HK-2 (cell line): ENCODE data around the gene WDR37.
"Not testable (repeated sequence)": the region's sequence is repeated elsewhere in the genome, so short reads cannot be mapped to it uniquely, and the experiment has no call there.

Experiments used
- DNase-seq: peaks from one replicate; pipeline ENCODE4 v3.0.0-alpha.2; 2018; ENCODE audit not compliant: unreplicated experiment

Gene WDR37

GRCh38 chr10:1153251-1153763 is 97.1 kb downstream of the WDR37 start:
- DNase-seq, result no peak

GRCh38 chr10:1153805-1154351 is 97.7 kb downstream of the WDR37 start:
- DNase-seq, result no peak

- DNase-seq, result no peak
Measured at GRCh38 chr10:1154531-1155295, 98.5 kb downstream of the WDR37 start.

GRCh38 chr10:1155791-1156615 is 99.8 kb downstream of the WDR37 start:
- no peak for DNase-seq

GRCh38 chr10:1156616-1156886 is 100.4 kb downstream of the WDR37 start:
- DNase-seq, result no peak

- DNase-seq, result no peak
Measured at GRCh38 chr10:1156921-1157614, 100.9 kb downstream of the WDR37 start.

GRCh38 chr10:1157615-1157933 is 101.4 kb downstream of the WDR37 start:
- no peak for DNase-seq

- no peak for DNase-seq
Measured at GRCh38 chr10:1158066-1158465, 101.9 kb downstream of the WDR37 start.

GRCh38 chr10:1158536-1158935 is 102.4 kb downstream of the WDR37 start:
- DNase-seq, result not testable (repeated sequence)

GRCh38 chr10:1159131-1160061 is 103.2 kb downstream of the WDR37 start:
- DNase-seq, result no peak

- DNase-seq, result no peak
Measured at GRCh38 chr10:1160561-1161314, 104.6 kb downstream of the WDR37 start.

GRCh38 chr10:1161315-1161673 is 105.1 kb downstream of the WDR37 start:
- DNase-seq, result not testable (repeated sequence)

- no peak for DNase-seq
Measured at GRCh38 chr10:1162481-1163203, 106.5 kb downstream of the WDR37 start.

GRCh38 chr10:1163204-1163660 is 107.0 kb downstream of the WDR37 start:
- no peak for DNase-seq

- no peak for DNase-seq
Measured at GRCh38 chr10:1163831-1164230, 107.6 kb downstream of the WDR37 start.

GRCh38 chr10:1166101-1166827 is 110.1 kb downstream of the WDR37 start:
- DNase-seq, result no peak

GRCh38 chr10:1166828-1167275 is 110.7 kb downstream of the WDR37 start:
- no peak for DNase-seq

- no peak for DNase-seq
Measured at GRCh38 chr10:1168763-1169162, 112.6 kb downstream of the WDR37 start.
